Measurements from ENCODE around the gene TKTL1.

GRCh38 chrX:154333116-154333515, 37.5 kb downstream of the TKTL1 start:
- TF ChIP-seq CTCF (IDR thresholded peaks at IDR 0.05) (no peak), POLR2A (IDR thresholded peaks at IDR 0.05) (no peak)

Data from heart left ventricle (tissue), 13 donors.